HL-60 (cell line): ENCODE results near the gene TRPV4.

ENCODE experiments used
- DNase-seq, 2 experiments: peaks; one replicate each; pipeline ENCODE4 v3.0.0-alpha.2; 2010 to 2020; ENCODE audit warnings: low read depth in 1 of 2, low spot score in 1 of 2
- H3K27ac ChIP-seq: fragments of 250-450 bp; sonication (Bioruptor Pico); replicated peaks from 2 replicates; pipeline ENCODE4 v1.5.1; 2020; ENCODE audit warnings: mild to moderate bottlenecking, moderate library complexity
- H3K27me3 ChIP-seq: fragments of 250-450 bp; sonication (Bioruptor Pico); 2 replicates; pipeline ENCODE4 v1.5.1; 2021; ENCODE audit warnings: mild to moderate bottlenecking, moderate library complexity; ENCODE audit not compliant: insufficient read depth, poor library complexity, severe bottlenecking
- H3K4me3 ChIP-seq: replicated peaks from 2 replicates; pipeline ENCODE4 v1.5.1; 2011; ENCODE audit warnings: mild to moderate bottlenecking, control low read depth, low read length; ENCODE audit not compliant: insufficient read depth
- GABPA ChIP-seq: IDR thresholded peaks from 2 replicates; pipeline ENCODE4 v1.6.1; 2012; ENCODE audit warnings: low read depth
- POLR2AphosphoS5 ChIP-seq: IDR thresholded peaks from 2 replicates; pipeline ENCODE4 v1.6.1; 2012; ENCODE audit warnings: low read depth
- SPI1 ChIP-seq: IDR thresholded peaks from 2 replicates; pipeline ENCODE4 v1.6.1; 2012; ENCODE audit warnings: low read depth, mild to moderate bottlenecking, borderline replicate concordance
- TF ChIP-seq, protein P1 (sequence below): IDR thresholded peaks from one replicate; pipeline ENCODE4 v1.5.1; 2011; ENCODE audit warnings: low read length, control low read depth, inconsistent platforms; ENCODE audit not compliant: insufficient read depth
- TF ChIP-seq, protein P2 (sequence below): IDR thresholded peaks from 2 replicates; pipeline ENCODE4 v1.6.1; 2012; ENCODE audit warnings: low read depth; ENCODE audit not compliant: insufficient replicate concordance

Gene TRPV4

DNA sequence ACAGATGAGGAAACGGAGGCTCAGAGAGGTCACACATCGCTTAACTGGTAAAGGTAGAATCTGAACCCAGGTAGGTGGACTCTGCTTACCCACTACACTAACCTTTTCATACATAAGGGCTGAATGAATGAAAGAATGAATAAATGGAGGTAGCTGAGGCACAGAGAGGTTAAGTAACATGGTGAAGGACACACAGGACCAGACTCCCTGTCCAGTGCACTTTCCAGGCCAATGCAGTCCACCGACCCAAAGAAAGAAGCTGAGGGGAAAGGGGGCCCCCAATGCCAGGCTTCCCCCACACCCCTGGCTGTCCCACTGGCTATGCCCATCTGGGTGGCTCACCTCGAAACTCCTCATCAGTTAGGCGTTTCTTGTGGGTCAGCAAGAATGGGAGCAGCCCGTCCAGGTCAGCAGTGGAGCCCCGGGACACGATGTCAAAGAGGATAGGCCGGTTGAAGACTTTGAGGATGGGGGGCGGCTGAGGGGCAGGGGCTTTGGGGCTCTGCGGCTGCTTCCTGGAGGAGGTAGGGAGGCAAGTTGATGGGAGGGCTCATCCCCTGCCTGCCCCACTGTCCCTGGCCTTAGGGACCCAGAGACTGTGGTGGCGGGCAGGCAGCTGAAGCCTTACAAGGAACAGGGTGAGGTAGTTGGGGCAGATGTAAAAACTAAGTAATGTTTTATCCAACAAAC, 25.1 kb downstream of the TRPV4 start:
- TF ChIP-seq, protein P1, sequence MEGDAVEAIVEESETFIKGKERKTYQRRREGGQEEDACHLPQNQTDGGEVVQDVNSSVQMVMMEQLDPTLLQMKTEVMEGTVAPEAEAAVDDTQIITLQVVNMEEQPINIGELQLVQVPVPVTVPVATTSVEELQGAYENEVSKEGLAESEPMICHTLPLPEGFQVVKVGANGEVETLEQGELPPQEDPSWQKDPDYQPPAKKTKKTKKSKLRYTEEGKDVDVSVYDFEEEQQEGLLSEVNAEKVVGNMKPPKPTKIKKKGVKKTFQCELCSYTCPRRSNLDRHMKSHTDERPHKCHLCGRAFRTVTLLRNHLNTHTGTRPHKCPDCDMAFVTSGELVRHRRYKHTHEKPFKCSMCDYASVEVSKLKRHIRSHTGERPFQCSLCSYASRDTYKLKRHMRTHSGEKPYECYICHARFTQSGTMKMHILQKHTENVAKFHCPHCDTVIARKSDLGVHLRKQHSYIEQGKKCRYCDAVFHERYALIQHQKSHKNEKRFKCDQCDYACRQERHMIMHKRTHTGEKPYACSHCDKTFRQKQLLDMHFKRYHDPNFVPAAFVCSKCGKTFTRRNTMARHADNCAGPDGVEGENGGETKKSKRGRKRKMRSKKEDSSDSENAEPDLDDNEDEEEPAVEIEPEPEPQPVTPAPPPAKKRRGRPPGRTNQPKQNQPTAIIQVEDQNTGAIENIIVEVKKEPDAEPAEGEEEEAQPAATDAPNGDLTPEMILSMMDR, result no peak
- TF ChIP-seq SPI1 (no peak), POLR2AphosphoS5 (no peak), GABPA (no peak)
- TF ChIP-seq, protein P2, sequence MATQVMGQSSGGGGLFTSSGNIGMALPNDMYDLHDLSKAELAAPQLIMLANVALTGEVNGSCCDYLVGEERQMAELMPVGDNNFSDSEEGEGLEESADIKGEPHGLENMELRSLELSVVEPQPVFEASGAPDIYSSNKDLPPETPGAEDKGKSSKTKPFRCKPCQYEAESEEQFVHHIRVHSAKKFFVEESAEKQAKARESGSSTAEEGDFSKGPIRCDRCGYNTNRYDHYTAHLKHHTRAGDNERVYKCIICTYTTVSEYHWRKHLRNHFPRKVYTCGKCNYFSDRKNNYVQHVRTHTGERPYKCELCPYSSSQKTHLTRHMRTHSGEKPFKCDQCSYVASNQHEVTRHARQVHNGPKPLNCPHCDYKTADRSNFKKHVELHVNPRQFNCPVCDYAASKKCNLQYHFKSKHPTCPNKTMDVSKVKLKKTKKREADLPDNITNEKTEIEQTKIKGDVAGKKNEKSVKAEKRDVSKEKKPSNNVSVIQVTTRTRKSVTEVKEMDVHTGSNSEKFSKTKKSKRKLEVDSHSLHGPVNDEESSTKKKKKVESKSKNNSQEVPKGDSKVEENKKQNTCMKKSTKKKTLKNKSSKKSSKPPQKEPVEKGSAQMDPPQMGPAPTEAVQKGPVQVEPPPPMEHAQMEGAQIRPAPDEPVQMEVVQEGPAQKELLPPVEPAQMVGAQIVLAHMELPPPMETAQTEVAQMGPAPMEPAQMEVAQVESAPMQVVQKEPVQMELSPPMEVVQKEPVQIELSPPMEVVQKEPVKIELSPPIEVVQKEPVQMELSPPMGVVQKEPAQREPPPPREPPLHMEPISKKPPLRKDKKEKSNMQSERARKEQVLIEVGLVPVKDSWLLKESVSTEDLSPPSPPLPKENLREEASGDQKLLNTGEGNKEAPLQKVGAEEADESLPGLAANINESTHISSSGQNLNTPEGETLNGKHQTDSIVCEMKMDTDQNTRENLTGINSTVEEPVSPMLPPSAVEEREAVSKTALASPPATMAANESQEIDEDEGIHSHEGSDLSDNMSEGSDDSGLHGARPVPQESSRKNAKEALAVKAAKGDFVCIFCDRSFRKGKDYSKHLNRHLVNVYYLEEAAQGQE, result no peak
- DNase-seq, result no peak
- no peaks in the 10 kb centered on the region for H3K27me3 ChIP-seq
- H3K4me3 ChIP-seq, result no peak overlapping the region
- H3K27ac ChIP-seq, result no peak overlapping the region

DNA sequence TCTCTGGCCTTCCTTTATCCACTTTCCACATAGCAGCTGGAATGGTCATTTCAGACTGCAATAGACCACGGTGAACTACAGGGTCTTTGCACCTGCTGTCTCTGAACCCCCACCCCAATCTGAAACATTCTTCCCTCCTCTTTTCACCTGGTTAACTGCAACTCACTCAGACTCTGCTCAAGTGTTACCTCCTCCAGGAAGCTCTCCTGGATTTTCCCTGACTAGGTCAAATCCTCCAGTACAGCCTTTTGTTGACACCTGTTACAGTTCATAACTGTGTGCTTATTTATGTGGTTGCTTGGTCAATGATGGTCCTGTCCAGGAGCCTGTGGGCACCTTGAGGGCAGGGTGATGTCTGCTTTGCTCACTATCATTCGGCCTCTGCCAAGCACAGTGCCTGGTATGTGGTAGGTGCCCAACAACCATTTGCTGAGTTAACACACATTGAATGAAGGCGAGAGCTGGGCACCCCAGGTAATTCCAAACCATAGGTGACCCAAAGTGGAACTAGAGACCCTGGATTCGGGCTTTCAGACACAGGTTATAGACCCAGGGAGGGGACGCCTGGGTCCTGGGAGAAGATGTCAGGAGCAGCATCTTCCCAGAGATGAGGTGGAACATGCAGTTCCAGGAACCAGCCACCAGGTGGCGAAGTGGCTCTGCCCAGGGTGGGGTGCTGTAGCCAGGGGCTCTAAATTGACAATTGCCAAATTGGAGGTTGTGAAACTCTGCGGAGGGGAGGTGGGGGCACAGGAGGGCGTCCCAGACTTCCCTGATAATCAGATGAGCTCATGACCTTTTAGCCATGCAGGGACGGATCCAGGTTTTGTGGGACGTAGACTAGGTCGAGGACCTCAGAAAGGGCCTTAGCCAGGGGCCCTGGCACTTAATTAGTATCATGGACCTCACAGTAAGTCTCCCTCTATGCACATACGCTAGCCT, 28.1 kb downstream of the TRPV4 start:
- Histone ChIP-seq H3K4me3 (no peak overlapping the region), H3K27me3 (no peaks in the 10 kb centered on the region), H3K27ac (no peak overlapping the region)
- peak; percentile 52 to 59 for DNase-seq
- TF ChIP-seq, protein P1, result peak; percentile 98
- TF ChIP-seq GABPA (no peak), POLR2AphosphoS5 (no peak), SPI1 (no peak)
- TF ChIP-seq, protein P2, result no peak

DNA sequence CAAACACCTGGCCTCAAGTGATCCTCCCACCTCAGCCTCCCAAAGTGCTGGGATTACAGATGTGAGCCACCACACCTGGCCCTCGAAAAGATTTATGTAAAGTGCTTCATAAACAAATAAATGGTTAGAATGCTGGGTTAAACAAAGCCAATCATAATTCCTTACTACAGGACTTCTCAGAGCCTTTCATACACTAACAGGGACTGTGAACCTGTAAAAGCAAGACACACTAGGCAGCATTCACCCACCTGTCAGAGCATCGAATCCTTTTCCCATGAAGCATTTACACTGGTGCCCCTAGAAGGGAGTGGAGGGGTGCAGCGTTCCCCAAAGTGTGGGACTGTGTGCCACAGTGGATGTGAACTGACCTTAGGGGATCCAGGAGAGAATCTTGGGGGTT, 29.5 kb downstream of the TRPV4 start:
- Histone ChIP-seq H3K27ac (no peak overlapping the region), H3K4me3 (no peak overlapping the region), H3K27me3 (no peaks in the 10 kb centered on the region)
- DNase-seq, result no peak
- no peak for TF ChIP-seq SPI1
- TF ChIP-seq, protein P1, result no peak
- no peak for TF ChIP-seq POLR2AphosphoS5
- TF ChIP-seq, protein P2, result no peak
- no peak for TF ChIP-seq GABPA
